SK-N-SH (cell line): Measurements from ENCODE around the gene SRSF2.

Source experiments
- CHD2 ChIP-seq: fragments of 150-350 bp; IDR thresholded peaks from 2 replicates; pipeline ENCODE4 v1.6.1; 2018; ENCODE audit warnings: low read length; ENCODE audit not compliant: partially characterized antibody
- CTCF ChIP-seq: fragments of 200-600 bp; sonication (generic); IDR thresholded peaks from 2 replicates; pipeline ENCODE4 v1.6.1; 2017; ENCODE audit warnings: antibody characterized with exemption, mild to moderate bottlenecking, moderate library complexity
- FOSL2 ChIP-seq: IDR thresholded peaks from 2 replicates; pipeline ENCODE4 v1.4.0; 2012; ENCODE audit warnings: low read depth, mild to moderate bottlenecking, moderate library complexity, borderline replicate concordance
- FOXM1 ChIP-seq: IDR thresholded peaks from 2 replicates; pipeline ENCODE4 v1.4.0; 2012; ENCODE audit warnings: low read depth, mild to moderate bottlenecking
- GABPA ChIP-seq: IDR thresholded peaks from 2 replicates; pipeline ENCODE4 v1.4.0; 2012; ENCODE audit warnings: low read depth, mild to moderate bottlenecking
- GATA2 ChIP-seq: sonication (generic); formaldehyde crosslinking; IDR thresholded peaks from 2 replicates; pipeline ENCODE4 v1.5.0; 2020; ENCODE audit warnings: mild to moderate bottlenecking, missing genetic modification reagents
- POLR2AphosphoS5 ChIP-seq: IDR thresholded peaks from 2 replicates; pipeline ENCODE4 v1.6.1; 2012; ENCODE audit warnings: low read depth, low read length
- RAD21 ChIP-seq: IDR thresholded peaks from 2 replicates; pipeline ENCODE4 v1.6.1; 2012; ENCODE audit warnings: mild to moderate bottlenecking, low read length
- RCOR1 ChIP-seq: fragments of 150-350 bp; IDR thresholded peaks from 2 replicates; pipeline ENCODE4 v1.6.1; 2017; ENCODE audit warnings: antibody characterized with exemption, low read length
- TAF1 ChIP-seq: IDR thresholded peaks from 2 replicates; pipeline ENCODE4 v1.6.1; 2012; ENCODE audit warnings: low read depth, mild to moderate bottlenecking, low read length, moderate library complexity, borderline replicate concordance

GRCh38 chr17:76722279-76722678, 14.9 kb downstream of the SRSF2 start:
- TF ChIP-seq POLR2AphosphoS5 (no peak), RCOR1 (no peak), GATA2 (CRISPR knock-in tag) (no peak), CTCF (no peak), FOXM1 (no peak), CHD2 (no peak), TAF1 (no peak), GABPA (no peak), RAD21 (no peak), FOSL2 (no peak)
